Esophagus muscularis mucosa (tissue), 3 donors: ENCODE results near the gene SRSF4.

Experiments used
- POLR2A ChIP-seq: fragments of 450-650 bp; IDR thresholded peaks from one replicate; pipeline ENCODE4 v1.6.1; 2017; ENCODE audit warnings: antibody characterized with exemption, moderate library complexity, mild to moderate bottlenecking, low read depth
- POLR2AphosphoS5 ChIP-seq, 2 donors: sonication (generic); formaldehyde crosslinking; IDR thresholded peaks; one replicate each; pipeline ENCODE4 v1.6.1; 2017; ENCODE audit warnings: antibody characterized with exemption in 2 of 2
- TF ChIP-seq, protein P1 (sequence below), 3 experiments: fragments of 200-600 bp in 2 of 3; fragments of 450-650 bp in 1 of 3; sonication (generic) in 2 of 3; IDR thresholded peaks; one replicate each; pipeline ENCODE4 v1.5.1; 2017 to 2019; ENCODE audit warnings: antibody characterized with exemption in 3 of 3, mild to moderate bottlenecking in 2 of 3, moderate library complexity in 1 of 3

DNA sequence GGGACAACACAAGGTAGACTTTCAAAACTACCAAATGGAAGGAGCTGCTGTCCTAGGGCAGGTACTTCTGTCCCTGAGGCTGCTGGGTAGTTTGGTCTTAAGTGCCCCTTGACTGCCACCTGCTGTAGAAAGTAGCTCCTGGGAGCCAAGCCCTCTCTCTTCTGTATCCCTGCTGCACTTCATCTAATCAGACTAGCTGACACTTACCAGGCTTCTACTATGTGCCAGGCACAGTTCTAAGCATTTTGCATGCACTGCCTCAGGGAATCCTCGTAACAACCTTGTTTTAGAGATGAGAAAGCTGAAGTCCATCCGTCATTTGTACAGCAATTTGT lies 15.9 kb upstream of the SRSF4 start:
- TF ChIP-seq, protein P1, sequence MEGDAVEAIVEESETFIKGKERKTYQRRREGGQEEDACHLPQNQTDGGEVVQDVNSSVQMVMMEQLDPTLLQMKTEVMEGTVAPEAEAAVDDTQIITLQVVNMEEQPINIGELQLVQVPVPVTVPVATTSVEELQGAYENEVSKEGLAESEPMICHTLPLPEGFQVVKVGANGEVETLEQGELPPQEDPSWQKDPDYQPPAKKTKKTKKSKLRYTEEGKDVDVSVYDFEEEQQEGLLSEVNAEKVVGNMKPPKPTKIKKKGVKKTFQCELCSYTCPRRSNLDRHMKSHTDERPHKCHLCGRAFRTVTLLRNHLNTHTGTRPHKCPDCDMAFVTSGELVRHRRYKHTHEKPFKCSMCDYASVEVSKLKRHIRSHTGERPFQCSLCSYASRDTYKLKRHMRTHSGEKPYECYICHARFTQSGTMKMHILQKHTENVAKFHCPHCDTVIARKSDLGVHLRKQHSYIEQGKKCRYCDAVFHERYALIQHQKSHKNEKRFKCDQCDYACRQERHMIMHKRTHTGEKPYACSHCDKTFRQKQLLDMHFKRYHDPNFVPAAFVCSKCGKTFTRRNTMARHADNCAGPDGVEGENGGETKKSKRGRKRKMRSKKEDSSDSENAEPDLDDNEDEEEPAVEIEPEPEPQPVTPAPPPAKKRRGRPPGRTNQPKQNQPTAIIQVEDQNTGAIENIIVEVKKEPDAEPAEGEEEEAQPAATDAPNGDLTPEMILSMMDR (IDR thresholded peaks at IDR 0.05), result peak in 2 of 3 experiments; percentile 11 to 28
- no peak for TF ChIP-seq POLR2AphosphoS5 (IDR thresholded peaks at IDR 0.05)
- TF ChIP-seq POLR2A, result no peak
